Pericardium fibroblast (primary cell): ENCODE results near the gene TXN. TPM values are rescaled to one million over a fixed set of nuclear protein-coding genes. Genes with fewer than 3 reads are reported as not detected.

Source experiments
- total RNA-seq: library from RNA; depleted of rRNA; stranded (reverse); fragments of >200 nt; gene quantifications from 2 replicates; pipeline ENCODE4 v1.2.3, GENCODE V29; 2015

Gene TXN
- total RNA-seq = 256 and 276 TPM in 2 replicates

GRCh38 chr9:110256380-110257096 lies at the start of gene TXN:
TSS of gene TXN (minus strand) at chr9:110256507. CDS start at chr9:110256435, 72 bp downstream.

GRCh38 chr9:110208031-110208430 lies 48.3 kb downstream of the TXN start, which contains the start of gene C9orf152:
TSS of gene C9orf152 (minus strand) at chr9:110208159. CDS start at chr9:110207579, 580 bp downstream.

Other genes starting within 250 kb of the TXN start
- gene C9orf152, start 48.3 kb downstream of the TXN start, total RNA-seq = 0.17 TPM in 1 of 2 replicates, not detected in the other
- not detected in 2 replicates for gene TXNDC8, start 81.4 kb upstream of the TXN start, total RNA-seq